Right ventricle myocardium superior (tissue), 1 donor: Measurements from ENCODE around the gene LNX2. TPM values are rescaled to one million over a fixed set of nuclear protein-coding genes. Genes with fewer than 3 reads are reported as not detected.
A peak's percentile ranks its signal among the peaks of the same experiment; 100 is the strongest.

Source experiments
- ATAC-seq: fragments of 200-7000 bp; cut with Tn5 transposase; one replicate; pipeline ENCODE4 v1.9.1; 2020; ENCODE audit warnings: mild to moderate bottlenecking; ENCODE audit not compliant: poor library complexity
- DNase-seq: peaks from one replicate; pipeline ENCODE4 v3.0.0-alpha.2; 2020
- intact Hi-C: fragments of 100-400 bp; cut with DNase I; formaldehyde crosslinking; loops from one replicate; pipeline ENCODE4 v1.11.2; 2022
- total RNA-seq: library from RNA; stranded (reverse); fragmentation: NEBNext Ultra II Directional; extraction: Animal tissue kit (Norgen Biotek cat#: 25700); gene quantifications from one replicate; pipeline ENCODE4 v1.2.1, GENCODE V29; 2021
- donor health status: DM: no; HTN: yes; CAD: no; lungs with severe emphysema.

The LNX2 gene
- total RNA-seq, 1 donor from 2014 or later, result 9.7 TPM

DNA sequence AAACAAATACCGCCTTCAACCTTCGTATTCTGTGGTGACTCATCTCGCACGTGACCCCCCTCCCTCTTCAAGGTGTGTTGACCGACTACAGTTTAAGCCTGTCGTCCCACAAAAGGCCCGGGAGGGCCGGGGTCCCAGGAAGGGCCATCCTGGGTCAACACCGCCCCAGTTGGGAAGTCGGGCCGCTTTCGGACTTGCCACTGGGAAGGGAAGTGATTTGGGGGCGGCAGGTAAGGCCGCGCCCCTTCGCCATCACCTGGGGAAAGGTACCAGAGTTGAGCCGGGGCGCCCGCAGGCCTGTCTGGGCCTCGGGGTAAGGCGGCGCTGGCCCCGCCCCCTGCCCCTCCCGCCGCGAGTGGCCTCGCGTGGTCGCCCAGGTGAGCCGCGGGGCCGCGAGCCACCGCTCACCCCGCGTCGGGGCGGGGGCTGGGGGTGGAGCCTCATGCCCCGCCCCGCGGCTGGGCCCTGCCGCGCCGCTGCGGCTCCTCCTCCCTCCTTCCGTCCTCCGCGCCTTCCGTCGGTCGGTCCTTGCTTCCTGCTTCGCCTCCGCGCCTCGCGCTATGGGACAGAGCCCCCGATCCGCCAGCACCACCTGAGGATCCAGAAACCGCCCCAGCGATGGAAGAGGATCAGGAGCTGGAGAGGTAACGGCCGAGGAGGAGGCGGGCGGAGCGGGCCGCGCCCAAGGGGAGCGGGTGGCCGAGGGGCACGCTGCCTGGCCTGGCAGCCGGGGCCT is 1.2 kb upstream of the LNX2 start, which contains the start of gene POLR1D:
POLR1D (plus strand) TSS at position 527 of the 736 bp plus-strand sequence; CDS start at position 619, 92 bp downstream.
- ATAC-seq, result peak; percentile 89
- DNase-seq, result peak; percentile 87
- intact Hi-C loops, result loop anchor here (10.0 kb wide), 1 partner anchor 197 kb away; the partner anchor contains the start of gene GTF3A

GRCh38 chr13:27621116-27621365 is 712 bp upstream of the LNX2 start:
- ATAC-seq (no peak), DNase-seq (no peak)
- intact Hi-C loops, result loop anchor here (10.0 kb wide), 1 partner anchor 196 kb away; the partner anchor contains the start of gene GTF3A

- DNase-seq (no peak), ATAC-seq (peak; percentile 45)
- intact Hi-C loops, result loop anchor here (10.0 kb wide), 1 partner anchor 195 kb away; the partner anchor contains the start of gene GTF3A
These were observed 477 bp downstream of the LNX2 start for GRCh38 chr13:27619728-27620376.

- intact Hi-C loops, result no loop called here
- DNase-seq (no peak), ATAC-seq (no peak)
These were observed 1.1 kb downstream of the LNX2 start for GRCh38 chr13:27619093-27619727.

DNA sequence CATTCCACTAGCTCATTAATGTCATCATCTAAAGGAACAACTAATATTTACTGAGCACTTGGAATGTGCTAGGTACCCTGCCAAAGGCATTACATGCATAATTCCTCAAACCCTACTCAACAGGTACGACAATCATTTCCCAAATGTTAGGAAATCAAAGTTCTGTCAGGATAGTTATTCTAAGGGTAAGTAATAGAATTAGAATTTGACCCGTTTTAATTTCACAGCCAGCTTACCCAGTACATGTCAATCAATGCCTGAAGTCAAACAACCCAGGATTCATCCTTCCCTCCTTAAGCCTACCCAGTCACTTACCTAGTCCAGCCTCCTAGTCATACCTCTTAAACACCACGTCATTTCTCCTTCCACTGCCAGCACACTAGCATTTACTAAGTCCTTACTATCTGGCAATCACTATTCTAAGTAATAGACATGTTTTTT is 2.4 kb downstream of the LNX2 start:
- ATAC-seq, result no peak
- no peak for DNase-seq
- intact Hi-C loops, result no loop called here

DNA sequence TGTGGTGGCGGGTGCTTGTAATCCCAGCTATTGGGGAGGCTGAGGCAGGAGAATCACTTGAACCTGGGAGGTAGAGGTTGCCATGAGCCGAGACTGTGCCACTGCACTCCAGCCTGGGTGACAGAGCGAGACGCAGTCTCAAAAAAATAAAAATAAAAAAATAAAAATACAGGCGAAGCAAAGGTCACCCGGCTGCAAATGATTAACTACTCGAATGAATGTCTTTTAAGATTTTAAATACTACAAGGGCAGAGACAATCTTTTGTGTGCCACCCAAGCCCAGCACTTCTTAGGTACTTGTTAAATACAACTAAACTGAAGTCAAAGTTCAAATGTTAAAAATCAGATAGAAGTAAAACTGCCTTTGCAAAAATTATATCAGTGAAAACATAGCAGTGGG is 6.7 kb downstream of the LNX2 start:
- intact Hi-C loops, result no loop called here
- no peak for DNase-seq
- no peak for ATAC-seq

- intact Hi-C loops, result no loop called here
- ATAC-seq, result peak; percentile 73
- no peak for DNase-seq
These were observed 13.2 kb downstream of the LNX2 start for GRCh38 chr13:27607125-27607524.

DNA sequence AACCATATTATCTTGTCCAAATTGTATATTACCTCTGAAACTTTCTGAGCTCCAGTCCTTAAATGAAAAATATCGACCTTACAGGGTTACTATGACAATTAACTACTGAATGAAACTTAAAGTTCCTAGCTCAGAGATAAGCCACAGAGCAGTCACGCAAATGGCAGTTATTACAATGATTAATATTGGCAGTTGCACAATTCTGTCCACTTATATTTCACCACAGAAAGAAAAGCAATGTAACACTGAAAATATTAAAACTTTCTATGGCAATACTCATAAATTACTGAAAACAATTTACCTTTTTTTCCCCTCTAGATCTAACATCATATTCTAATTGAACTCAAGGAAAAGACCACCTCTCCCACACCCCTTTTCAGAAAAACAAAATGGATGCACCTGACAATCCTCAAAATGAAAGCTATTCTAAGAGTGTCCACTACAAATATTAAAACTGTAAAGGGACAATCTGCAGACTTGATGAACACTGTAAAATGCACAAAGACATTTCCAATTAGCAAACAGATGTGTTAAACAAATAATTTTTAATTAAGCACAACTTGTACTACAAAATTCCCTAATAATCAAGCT is 14.6 kb downstream of the LNX2 start:
- intact Hi-C loops, result no loop called here
- no peak for DNase-seq

GRCh38 chr13:27605099-27605498 is 15.2 kb downstream of the LNX2 start:
- no peak for ATAC-seq
- DNase-seq, result no peak
- intact Hi-C loops, result no loop called here

More for the DNA sequence above, 14.6 kb downstream of the LNX2 start:
- no peak for ATAC-seq

- no peak for ATAC-seq
- intact Hi-C loops, result no loop called here
- DNase-seq, result no peak
These were observed 18.5 kb downstream of the LNX2 start for GRCh38 chr13:27601803-27602202.

- no peak for ATAC-seq
- intact Hi-C loops, result no loop called here
These were observed 19.1 kb downstream of the LNX2 start for GRCh38 chr13:27601208-27601607.

GRCh38 chr13:27600711-27601110 is 19.6 kb downstream of the LNX2 start:
- DNase-seq (no peak), ATAC-seq (no peak)
- intact Hi-C loops, result no loop called here

More at GRCh38 chr13:27601208-27601607, 19.1 kb downstream of the LNX2 start:
- DNase-seq, result no peak

GRCh38 chr13:27599845-27600553 is 20.3 kb downstream of the LNX2 start:
- peak; percentile 88 for ATAC-seq
- intact Hi-C loops, result no loop called here
- DNase-seq, result no peak

DNA sequence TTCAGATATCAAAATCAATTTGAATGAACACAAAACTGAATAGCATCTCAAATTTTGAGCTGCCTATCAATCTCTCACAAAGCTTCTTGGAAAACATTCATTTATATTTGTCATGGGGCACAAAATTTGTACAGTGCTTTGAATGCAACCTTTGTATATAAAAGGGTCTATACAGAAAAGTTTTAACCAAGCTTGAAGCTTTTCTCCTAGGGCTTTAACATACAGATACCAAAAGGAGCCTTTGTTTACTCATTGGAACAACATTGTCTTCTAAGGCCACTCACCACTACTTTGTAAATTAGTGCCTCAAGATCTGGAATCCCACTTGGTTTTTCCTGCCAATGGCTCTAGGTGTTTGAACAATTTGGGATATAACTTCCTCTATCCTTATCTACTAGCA is 21.2 kb downstream of the LNX2 start:
- ATAC-seq (no peak), DNase-seq (no peak)
- intact Hi-C loops, result no loop called here

DNA sequence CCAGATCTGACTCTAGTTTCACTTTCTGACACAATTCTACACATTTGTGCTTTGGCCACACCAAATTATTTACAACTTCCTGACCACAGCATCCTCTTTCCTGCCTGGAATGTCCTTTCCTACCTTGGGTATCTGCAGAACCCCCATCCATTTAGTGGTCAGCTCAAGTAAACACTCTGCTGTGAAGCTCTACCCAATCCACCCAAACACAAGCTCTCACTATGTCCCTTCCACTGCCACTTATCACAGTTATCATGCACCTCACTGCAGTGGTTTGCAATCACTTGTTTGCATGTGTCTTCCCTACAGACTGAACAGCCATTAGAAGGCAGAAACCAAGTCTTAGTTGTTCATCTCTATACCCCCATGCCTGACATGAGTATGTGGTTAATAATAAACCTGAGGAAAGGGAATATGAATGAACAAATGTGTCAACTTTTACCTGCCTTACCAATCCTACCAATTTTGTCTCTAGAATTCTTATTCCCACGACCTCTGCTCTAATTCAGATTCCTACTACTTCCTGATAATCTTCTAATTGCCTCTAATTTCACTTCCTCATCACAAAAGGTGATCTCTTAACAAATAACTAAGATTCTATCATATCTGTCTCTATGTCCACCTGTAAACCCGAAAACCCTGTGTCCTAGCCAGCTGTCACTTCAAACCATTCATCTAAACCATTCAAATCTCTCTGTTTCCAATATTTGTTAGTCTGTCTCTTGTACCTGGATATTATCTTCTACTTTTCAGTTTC is 25.1 kb downstream of the LNX2 start:
- DNase-seq (no peak), ATAC-seq (no peak)
- intact Hi-C loops, result no loop called here

DNA sequence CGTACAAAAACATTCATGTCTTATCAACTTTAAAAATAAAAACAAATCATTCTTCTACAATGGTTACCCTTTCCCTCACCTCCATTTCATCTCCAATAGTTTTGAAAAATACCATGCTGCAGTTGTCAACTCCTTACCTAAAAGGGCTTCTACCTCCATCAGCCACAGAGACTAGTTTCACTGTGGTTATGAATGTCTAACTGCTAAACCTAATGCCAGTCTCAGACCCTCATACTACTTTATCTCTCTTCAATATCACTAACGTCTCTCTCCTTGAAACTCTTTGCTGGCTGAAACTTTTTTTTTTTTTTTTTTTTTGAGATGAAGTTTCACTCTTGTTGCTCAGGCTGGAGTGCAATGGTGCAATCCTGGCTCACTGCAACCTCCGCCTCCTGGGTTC is 27.1 kb downstream of the LNX2 start:
- ATAC-seq (no peak), DNase-seq (no peak)
- intact Hi-C loops, result no loop called here

DNA sequence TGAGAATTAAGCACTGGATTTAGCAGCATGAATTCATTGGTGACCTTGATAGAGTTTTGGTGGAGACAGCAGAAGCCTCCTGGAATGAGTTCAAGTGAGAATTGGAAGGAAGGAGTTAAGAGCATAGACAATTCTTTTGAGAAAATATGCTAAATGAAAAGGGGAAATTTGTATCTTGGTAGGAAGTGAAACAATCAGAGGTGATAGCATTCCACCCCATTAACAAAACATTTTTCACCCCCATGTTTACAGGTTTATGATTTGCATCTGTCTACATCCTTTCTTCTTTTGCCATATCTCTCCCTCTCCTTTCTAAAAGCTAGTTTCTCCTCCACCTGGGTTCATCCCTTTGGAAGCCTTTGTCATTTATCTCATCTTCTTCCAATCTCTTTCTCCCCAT is 27.5 kb downstream of the LNX2 start:
- DNase-seq (no peak), ATAC-seq (no peak)
- intact Hi-C loops, result no loop called here

- DNase-seq (no peak), ATAC-seq (no peak)
- intact Hi-C loops, result no loop called here
These were observed 31.9 kb downstream of the LNX2 start for GRCh38 chr13:27588405-27588804.
